ENCODE data around the gene PTF1A. TPM values are rescaled to one million over a fixed set of nuclear protein-coding genes. Genes with fewer than 3 reads are reported as not detected.

Gene PTF1A
- polyA plus RNA-seq, 1 donor (not counting 4 experiments of a cell fraction or from before 2014, with no cell fraction given): not detected

DNA sequence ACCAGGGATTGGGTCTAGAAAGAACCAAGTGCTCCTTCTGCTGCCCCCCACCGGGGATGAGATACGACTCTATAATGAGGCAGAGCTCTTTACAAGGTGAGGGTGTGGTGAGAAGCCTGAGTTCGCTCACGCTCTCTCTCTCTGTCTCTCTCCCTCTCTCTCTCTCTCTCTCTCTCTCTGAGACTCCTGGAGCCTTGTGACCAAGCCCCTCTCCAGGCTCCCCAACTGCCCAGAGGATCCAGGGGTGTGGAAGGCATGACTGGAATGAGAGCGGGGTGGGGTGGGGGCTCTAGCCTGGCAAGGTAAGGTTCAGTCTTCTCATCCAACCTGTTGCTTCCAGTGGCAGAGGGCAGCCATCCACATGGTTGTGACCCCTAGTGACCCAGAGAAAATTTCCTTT, 3.1 kb upstream of the PTF1A start:
- TF ChIP-seq, protein P1, sequence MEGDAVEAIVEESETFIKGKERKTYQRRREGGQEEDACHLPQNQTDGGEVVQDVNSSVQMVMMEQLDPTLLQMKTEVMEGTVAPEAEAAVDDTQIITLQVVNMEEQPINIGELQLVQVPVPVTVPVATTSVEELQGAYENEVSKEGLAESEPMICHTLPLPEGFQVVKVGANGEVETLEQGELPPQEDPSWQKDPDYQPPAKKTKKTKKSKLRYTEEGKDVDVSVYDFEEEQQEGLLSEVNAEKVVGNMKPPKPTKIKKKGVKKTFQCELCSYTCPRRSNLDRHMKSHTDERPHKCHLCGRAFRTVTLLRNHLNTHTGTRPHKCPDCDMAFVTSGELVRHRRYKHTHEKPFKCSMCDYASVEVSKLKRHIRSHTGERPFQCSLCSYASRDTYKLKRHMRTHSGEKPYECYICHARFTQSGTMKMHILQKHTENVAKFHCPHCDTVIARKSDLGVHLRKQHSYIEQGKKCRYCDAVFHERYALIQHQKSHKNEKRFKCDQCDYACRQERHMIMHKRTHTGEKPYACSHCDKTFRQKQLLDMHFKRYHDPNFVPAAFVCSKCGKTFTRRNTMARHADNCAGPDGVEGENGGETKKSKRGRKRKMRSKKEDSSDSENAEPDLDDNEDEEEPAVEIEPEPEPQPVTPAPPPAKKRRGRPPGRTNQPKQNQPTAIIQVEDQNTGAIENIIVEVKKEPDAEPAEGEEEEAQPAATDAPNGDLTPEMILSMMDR (optimal IDR thresholded peaks at IDR 0.05 in 1 of 3, IDR thresholded peaks at IDR 0.05 in 1 of 3, conservative IDR thresholded peaks at IDR 0.05 in 1 of 3; ENCODE audit: extremely low read depth in 1 of 3, insufficient read depth in 2 of 3, low read length in 3 of 3): no peak
- no peak for TF ChIP-seq EZH2 (IDR thresholded peaks at IDR 0.05; ENCODE audit: low read length)
- H3K4me2 ChIP-seq (ENCODE audit: control insufficient read depth, extremely low read depth, insufficient read depth, low read depth, low read length): no peak overlapping the region
- dilution Hi-C loops (cut with MboI; ENCODE audit: extremely low pct_ligation_motif_present, low sequenced_read_pairs): no loop called here
- H4K20me1 ChIP-seq (ENCODE audit: control insufficient read depth, extremely low read depth, insufficient read depth, low read length): no peaks in the 10 kb centered on the region
- no peak overlapping the region for H3K4me3 ChIP-seq (ENCODE audit: control insufficient read depth in 2 of 3, extremely low read depth in 1 of 3, insufficient read depth in 2 of 3, low read depth in 1 of 3, low read length in 3 of 3)
- H3K36me3 ChIP-seq (ENCODE audit: control insufficient read depth in 2 of 2, extremely low read depth in 1 of 2, insufficient read depth in 2 of 2, low read length in 2 of 2): no peaks in the 10 kb centered on the region
- H3K27ac ChIP-seq (ENCODE audit: control insufficient read depth, insufficient read depth, low read length): no peak overlapping the region
- DNase-seq (ENCODE audit: low read depth, low spot score) (no peak), FAIRE-seq (no peak)
- H3K9me1 ChIP-seq (ENCODE audit: control insufficient read depth, extremely low read depth, insufficient read depth, low read length): no peaks in the 10 kb centered on the region
- peaks cover 58% of the 10 kb centered on the region for H3K27me3 ChIP-seq (ENCODE audit: control insufficient read depth, extremely low read depth, insufficient read depth, low read length)
- no peak overlapping the region for H3K9ac ChIP-seq (ENCODE audit: control insufficient read depth, extremely low read depth, insufficient read depth, low read length)
- H2AFZ ChIP-seq (ENCODE audit: control insufficient read depth, low read length): no peak overlapping the region
- no peaks in the 10 kb centered on the region for H3K9me3 ChIP-seq (ENCODE audit: control insufficient read depth, low read depth, low read length)
- H3K79me2 ChIP-seq (ENCODE audit: control insufficient read depth, insufficient read depth, low read length): no peaks in the 10 kb centered on the region
- no peaks in the 10 kb centered on the region for H3K4me1 ChIP-seq (ENCODE audit: control insufficient read depth, extremely low read depth, insufficient read depth, low read length)

DNA sequence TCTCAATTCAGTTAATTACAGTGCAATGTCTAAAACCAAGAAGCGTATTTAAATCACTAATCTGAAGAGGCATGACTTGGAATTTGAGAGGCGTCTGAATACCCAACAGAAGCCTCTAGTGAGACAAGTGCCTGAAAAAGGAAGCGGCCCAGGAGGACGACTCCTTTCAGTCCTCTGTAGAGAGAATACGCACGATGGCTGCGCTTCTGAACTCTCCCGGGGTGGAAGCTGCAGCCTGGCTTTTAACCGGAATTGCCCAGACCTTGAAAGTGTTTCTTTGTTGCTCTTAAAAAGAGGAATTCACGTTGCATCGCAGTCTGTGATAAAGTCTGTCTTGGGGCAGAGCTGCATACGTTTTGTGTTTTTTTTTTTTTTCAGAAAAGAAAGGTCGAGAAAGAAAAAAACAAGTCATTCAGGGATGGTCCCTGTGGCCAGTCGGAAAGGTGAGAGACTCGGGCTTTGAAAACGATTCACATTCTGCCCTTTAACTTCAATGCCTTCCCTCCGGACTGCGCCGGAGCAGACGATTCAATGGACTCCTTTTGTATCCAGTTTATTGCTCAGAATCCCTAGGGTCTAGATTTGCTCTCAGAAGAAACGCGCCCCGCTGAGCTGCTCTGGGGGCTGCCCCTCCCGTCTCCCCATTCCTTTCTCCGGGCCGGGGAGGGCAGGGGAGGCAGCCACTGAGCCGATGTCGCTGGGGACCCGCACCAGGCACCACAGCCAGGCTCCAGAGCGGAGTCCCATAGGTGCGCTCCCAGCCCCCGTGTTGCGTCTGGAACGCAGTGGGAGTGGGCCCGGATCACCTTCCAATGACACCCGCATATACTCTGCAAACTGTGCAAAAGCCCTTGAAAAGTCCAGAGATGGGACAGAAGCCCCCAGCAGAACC, 994 bp upstream of the PTF1A start:
- dilution Hi-C loops (cut with MboI; ENCODE audit: extremely low pct_ligation_motif_present, low sequenced_read_pairs): no loop called here
- no peaks in the 10 kb centered on the region for H3K9me3 ChIP-seq (ENCODE audit: control insufficient read depth, low read depth, low read length)
- H3K4me1 ChIP-seq (ENCODE audit: control insufficient read depth, extremely low read depth, insufficient read depth, low read length): no peaks in the 10 kb centered on the region
- DNase-seq (ENCODE audit: low read depth, low spot score) (no peak), FAIRE-seq (no peak)
- peaks cover 79% of the 10 kb centered on the region for H3K27me3 ChIP-seq (ENCODE audit: control insufficient read depth, extremely low read depth, insufficient read depth, low read length)
- TF ChIP-seq EZH2 (IDR thresholded peaks at IDR 0.05; ENCODE audit: low read length): no peak
- TF ChIP-seq, protein P1 (optimal IDR thresholded peaks at IDR 0.05 in 1 of 3, IDR thresholded peaks at IDR 0.05 in 1 of 3, conservative IDR thresholded peaks at IDR 0.05 in 1 of 3; ENCODE audit: extremely low read depth in 1 of 3, insufficient read depth in 2 of 3, low read length in 3 of 3): no peak
- no peak overlapping the region for H2AFZ ChIP-seq (ENCODE audit: control insufficient read depth, low read length)
- H3K27ac ChIP-seq (ENCODE audit: control insufficient read depth, insufficient read depth, low read length): no peak overlapping the region
- H3K4me3 ChIP-seq (ENCODE audit: control insufficient read depth in 2 of 3, extremely low read depth in 1 of 3, insufficient read depth in 2 of 3, low read depth in 1 of 3, low read length in 3 of 3): no peak overlapping the region
- no peaks in the 10 kb centered on the region for H3K9me1 ChIP-seq (ENCODE audit: control insufficient read depth, extremely low read depth, insufficient read depth, low read length)
- H3K9ac ChIP-seq (ENCODE audit: control insufficient read depth, extremely low read depth, insufficient read depth, low read length): no peak overlapping the region
- H3K36me3 ChIP-seq (ENCODE audit: control insufficient read depth in 2 of 2, extremely low read depth in 1 of 2, insufficient read depth in 2 of 2, low read length in 2 of 2): no peaks in the 10 kb centered on the region
- H3K4me2 ChIP-seq (ENCODE audit: control insufficient read depth, extremely low read depth, insufficient read depth, low read depth, low read length): no peak overlapping the region
- H4K20me1 ChIP-seq (ENCODE audit: control insufficient read depth, extremely low read depth, insufficient read depth, low read length): no peaks in the 10 kb centered on the region
- H3K79me2 ChIP-seq (ENCODE audit: control insufficient read depth, insufficient read depth, low read length): no peaks in the 10 kb centered on the region

Measured in keratinocyte (primary cell).